ENCODE results near the gene ZNF860.
A peak's percentile ranks its signal among the peaks of the same experiment; 100 is the strongest.
"Not testable (repeated sequence)": the region's sequence is repeated elsewhere in the genome, so short reads cannot be mapped to it uniquely, and the experiment has no call there.

Gene ZNF860

DNA sequence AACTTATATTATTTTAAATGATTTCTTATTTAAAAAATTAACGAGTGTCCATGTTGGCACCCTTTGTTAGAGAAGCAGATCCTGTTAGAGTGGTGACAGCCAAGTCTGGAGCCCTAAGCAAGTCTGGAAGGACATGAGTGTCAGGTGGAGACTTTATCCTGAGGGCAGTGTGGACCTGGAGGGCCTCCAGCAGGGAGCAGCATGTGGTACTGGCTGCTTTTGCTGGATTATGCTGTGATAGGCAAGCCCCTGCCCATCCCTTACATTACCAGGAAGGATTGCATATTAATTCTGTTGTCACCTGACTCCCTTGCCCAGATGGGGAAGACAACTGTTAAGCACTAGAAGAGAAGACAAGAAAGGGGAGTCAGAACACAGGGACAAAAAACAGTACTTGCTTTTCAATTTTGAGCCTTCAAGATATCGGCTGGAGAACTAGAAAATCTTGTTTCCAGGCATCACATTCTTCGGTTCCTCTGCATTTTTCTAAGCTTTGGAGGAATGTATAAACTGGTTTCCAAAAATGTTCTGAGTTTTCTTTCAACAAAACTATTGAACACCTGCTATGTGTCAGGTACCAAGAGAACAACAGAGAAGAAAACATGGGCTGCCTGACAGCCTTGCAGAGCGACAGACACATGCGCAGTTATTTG, 22.7 kb downstream of the ZNF860 start:
- TF ChIP-seq POU2F2 (IDR thresholded peaks at IDR 0.05; ENCODE audit: low read depth, low read length) (no peak), SPI1 (IDR thresholded peaks at IDR 0.05; ENCODE audit: low read depth, low read length) (no peak), POLR2AphosphoS5 (IDR thresholded peaks at IDR 0.05; ENCODE audit: low read depth, low read length) (no peak)
- FAIRE-seq (no peak), DNase-seq (ENCODE audit: insufficient read length, low spot score) (no peak)

DNA sequence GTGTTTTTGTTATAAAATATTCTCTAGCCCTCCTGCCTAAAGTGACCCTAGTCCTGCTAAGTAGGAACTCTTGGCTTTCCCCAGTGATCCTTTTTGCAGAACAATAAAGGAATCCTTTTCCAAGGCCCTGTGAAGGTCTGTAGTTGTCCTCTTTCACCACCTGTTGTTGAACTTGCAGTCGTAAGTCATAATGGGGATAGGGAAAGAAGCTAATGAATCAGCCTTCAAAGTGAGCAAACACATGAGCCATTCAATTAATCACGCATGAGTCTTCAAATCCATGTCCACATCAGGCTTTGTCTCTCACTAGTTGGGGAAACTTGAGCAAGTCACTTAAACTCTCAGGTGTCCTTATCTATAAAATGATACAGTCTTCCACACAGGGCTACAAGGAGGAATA, 27.6 kb downstream of the ZNF860 start:
- DNase-seq (ENCODE audit: insufficient read length, low spot score) (no peak), FAIRE-seq (no peak)
- TF ChIP-seq TAF1 (IDR thresholded peaks at IDR 0.05; ENCODE audit: low read depth, low read length) (no peak), PAX5 (IDR thresholded peaks at IDR 0.05; ENCODE audit: insufficient read depth, low read length, severe bottlenecking) (no peak), POLR2AphosphoS5 (IDR thresholded peaks at IDR 0.05; ENCODE audit: low read depth, low read length) (no peak), SPI1 (IDR thresholded peaks at IDR 0.05; ENCODE audit: low read depth, low read length) (no peak), POU2F2 (IDR thresholded peaks at IDR 0.05; ENCODE audit: low read depth, low read length) (no peak), POLR2A (IDR thresholded peaks at IDR 0.05; ENCODE audit: low read depth, low read length) (no peak)

DNA sequence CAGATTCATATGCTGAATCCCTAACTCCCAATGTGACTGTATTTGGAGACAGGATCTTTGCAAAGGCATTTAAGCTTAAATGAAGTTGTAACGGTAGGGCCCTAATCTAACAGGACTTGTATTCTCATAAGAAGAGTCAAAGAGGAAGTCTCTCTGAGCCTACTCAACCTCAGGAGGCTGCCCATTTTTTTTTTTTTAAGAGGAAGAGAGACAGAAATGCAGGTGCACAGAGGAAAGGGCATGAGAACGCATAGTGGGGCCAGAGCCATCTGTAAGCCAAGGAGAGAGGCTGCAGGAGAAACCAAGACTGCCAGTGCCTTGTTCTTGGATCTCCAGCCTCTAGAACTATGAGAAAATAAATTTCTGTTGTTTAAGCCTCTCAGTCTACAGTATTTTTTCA, 28.4 kb downstream of the ZNF860 start:
- DNase-seq (ENCODE audit: insufficient read length, low spot score) (no peak), FAIRE-seq (no peak)
- TF ChIP-seq PAX5 (IDR thresholded peaks at IDR 0.05; ENCODE audit: insufficient read depth, low read length, severe bottlenecking): no peak
- peak; percentile 24; the same call in 1 of the 2 replicates for TF ChIP-seq SPI1 (IDR thresholded peaks at IDR 0.05; ENCODE audit: low read depth, low read length)

DNA sequence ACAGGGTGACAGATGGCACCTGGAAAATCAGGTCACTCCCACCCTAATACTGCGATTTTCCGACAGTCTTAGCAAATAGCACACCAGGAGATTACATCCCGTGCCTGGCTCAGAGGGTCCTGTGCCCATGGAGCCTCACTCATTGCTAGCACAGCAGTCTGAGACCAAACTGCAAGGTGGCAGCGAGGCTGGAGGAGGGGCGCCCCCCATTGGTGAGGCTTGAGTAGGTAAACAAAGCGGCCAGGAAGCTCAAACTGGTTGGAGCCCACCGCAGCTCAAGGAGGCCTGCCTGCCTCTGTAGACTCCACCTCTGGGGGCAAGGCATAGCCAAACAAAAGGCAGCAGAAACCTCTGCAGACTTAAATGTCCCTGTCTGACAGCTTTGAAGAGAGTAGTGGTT, 29.1 kb downstream of the ZNF860 start:
- FAIRE-seq; DNase-seq (ENCODE audit: insufficient read length, low spot score): not testable (repeated sequence)

DNA sequence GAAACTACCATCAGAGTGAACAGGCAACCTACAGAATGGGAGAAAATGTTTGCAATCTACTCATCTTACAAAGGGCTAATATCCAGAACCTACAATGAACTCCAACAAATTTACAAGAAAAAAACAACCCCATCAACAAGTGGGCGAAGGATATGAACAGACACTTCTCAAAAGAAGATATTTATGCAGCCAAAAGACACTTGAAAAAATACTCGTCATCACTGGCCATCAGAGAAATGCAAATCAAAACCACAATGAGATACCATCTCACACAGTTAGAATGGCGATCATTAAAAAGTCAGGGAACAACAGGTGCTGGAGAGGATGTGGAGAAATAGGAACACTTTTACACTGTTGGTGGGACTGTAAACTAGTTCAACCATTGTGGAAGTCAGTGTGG, 34.1 kb downstream of the ZNF860 start:
- DNase-seq (ENCODE audit: insufficient read length, low spot score); FAIRE-seq: not testable (repeated sequence)

DNA sequence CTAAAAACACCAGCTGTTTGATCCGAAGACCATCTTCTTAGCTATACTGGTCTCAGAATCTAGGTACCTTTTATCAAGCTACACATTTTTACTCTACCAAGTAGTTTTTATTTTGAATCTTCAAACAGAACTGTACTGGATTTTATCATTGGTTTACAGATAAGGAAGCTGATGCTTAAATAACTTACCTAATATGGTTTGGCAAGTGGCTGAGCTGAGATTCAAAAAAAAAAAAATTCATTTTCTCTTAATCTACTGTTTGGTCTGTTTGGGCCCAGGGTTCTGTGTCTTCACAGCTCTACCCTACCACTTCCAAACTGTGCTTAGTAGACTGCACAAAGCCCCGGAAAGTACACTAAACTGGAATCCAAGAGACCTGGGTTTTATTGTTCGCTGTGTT, 35.7 kb downstream of the ZNF860 start:
- DNase-seq (ENCODE audit: insufficient read length, low spot score) (no peak), FAIRE-seq (no peak)
- TF ChIP-seq PAX5 (IDR thresholded peaks at IDR 0.05; ENCODE audit: insufficient read depth, low read length, severe bottlenecking): no peak
- no peak for TF ChIP-seq SPI1 (IDR thresholded peaks at IDR 0.05; ENCODE audit: low read depth, low read length)
- no peak for TF ChIP-seq POLR2A (IDR thresholded peaks at IDR 0.05; ENCODE audit: low read depth, low read length)
- no peak for TF ChIP-seq TAF1 (IDR thresholded peaks at IDR 0.05; ENCODE audit: low read depth, low read length)
- no peak for TF ChIP-seq POU2F2 (IDR thresholded peaks at IDR 0.05; ENCODE audit: low read depth, low read length)
- TF ChIP-seq POLR2AphosphoS5 (IDR thresholded peaks at IDR 0.05; ENCODE audit: low read depth, low read length): no peak

DNA sequence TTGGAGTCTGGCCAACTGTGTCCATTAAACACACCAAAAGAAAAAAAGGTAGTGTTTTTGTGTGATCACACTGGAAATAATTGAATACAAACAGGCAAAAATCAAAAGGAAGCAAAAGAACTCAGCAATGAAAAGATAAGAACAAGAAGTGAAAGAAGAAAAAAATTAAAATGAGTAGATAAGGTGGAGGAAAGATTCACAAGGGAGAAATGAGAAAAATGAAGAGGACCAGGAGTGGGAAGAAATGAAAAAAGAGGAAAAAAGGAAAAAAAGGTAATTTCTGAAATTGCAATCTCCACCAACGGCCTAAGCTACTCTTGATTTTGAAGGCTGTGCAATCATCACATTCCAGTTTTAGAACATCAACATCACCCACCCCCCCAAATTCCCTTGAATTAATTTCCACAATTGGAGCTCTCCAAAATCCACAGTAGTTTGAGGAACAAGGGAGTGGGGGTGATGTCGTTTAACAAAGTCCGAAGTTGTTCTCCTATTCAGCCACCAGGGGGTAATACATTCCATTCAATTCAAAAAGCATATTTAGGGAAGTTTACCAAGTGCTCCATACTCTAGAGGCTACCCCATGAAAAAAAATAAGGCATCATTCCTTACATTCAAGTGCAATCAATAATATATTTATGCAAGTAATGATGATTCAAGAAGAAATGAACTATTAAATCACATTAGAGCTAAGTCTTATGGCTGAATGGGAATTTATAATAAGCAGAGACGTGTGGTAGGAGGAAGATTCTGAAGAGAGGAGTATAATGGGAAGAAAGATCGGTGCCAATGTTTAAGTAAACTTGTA, 37.4 kb downstream of the ZNF860 start:
- TF ChIP-seq POU2F2 (IDR thresholded peaks at IDR 0.05; ENCODE audit: low read depth, low read length) (no peak), POLR2AphosphoS5 (IDR thresholded peaks at IDR 0.05; ENCODE audit: low read depth, low read length) (no peak), SPI1 (IDR thresholded peaks at IDR 0.05; ENCODE audit: low read depth, low read length) (no peak), PAX5 (IDR thresholded peaks at IDR 0.05; ENCODE audit: insufficient read depth, low read length, severe bottlenecking) (no peak), POLR2A (IDR thresholded peaks at IDR 0.05; ENCODE audit: low read depth, low read length) (no peak), TAF1 (IDR thresholded peaks at IDR 0.05; ENCODE audit: low read depth, low read length) (no peak)
- peak; percentile 22 for DNase-seq (ENCODE audit: insufficient read length, low spot score)
- FAIRE-seq: peak; percentile 41

DNA sequence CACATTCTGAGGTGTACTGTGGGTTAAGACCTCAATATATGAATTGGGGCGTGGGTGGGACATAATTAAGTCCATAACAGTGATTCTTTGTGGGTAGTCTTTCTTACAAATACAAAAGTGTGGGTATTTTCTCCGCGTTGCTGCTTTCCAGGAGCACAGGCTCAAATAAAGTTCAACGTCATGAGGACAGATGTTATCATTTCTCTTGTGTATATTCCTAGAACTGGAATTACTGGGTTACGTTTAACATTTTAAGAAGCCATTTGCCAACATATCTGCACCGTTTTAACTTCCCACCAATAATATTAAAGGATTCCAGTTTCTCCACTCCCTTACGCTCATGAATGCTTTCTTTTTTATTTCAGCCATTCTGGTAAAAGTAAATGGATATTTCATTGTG, 39.6 kb downstream of the ZNF860 start:
- DNase-seq (ENCODE audit: insufficient read length, low spot score): no peak
- TF ChIP-seq SPI1 (IDR thresholded peaks at IDR 0.05; ENCODE audit: low read depth, low read length) (no peak), POU2F2 (IDR thresholded peaks at IDR 0.05; ENCODE audit: low read depth, low read length) (no peak), TAF1 (IDR thresholded peaks at IDR 0.05; ENCODE audit: low read depth, low read length) (no peak), PAX5 (IDR thresholded peaks at IDR 0.05; ENCODE audit: insufficient read depth, low read length, severe bottlenecking) (no peak), POLR2AphosphoS5 (IDR thresholded peaks at IDR 0.05; ENCODE audit: low read depth, low read length) (no peak), POLR2A (IDR thresholded peaks at IDR 0.05; ENCODE audit: low read depth, low read length) (no peak)
- no peak for FAIRE-seq

DNA sequence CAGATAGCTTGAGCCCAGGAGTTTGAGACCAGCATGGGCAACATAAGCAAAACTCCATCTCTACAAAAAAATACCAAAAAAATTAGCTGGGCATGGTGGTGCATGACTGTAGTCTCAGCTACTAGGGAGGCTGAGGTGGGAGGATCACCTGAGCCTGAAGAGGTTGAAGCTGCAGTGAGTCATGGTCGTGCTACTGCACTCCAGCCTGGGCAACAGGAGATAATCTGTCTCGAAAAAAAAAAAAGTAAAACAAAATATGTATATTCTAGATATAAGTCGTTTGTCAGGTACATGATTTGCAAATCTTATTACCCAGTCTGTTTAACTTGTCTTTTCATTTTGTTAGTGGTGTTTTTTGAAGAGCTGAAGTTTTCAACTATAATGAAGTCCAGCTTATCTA, 40.2 kb downstream of the ZNF860 start:
- FAIRE-seq: no peak
- DNase-seq (ENCODE audit: insufficient read length, low spot score): no peak
- TF ChIP-seq PAX5 (IDR thresholded peaks at IDR 0.05; ENCODE audit: insufficient read depth, low read length, severe bottlenecking) (no peak), POLR2AphosphoS5 (IDR thresholded peaks at IDR 0.05; ENCODE audit: low read depth, low read length) (no peak), SPI1 (IDR thresholded peaks at IDR 0.05; ENCODE audit: low read depth, low read length) (no peak), POU2F2 (IDR thresholded peaks at IDR 0.05; ENCODE audit: low read depth, low read length) (no peak), TAF1 (IDR thresholded peaks at IDR 0.05; ENCODE audit: low read depth, low read length) (no peak), POLR2A (IDR thresholded peaks at IDR 0.05; ENCODE audit: low read depth, low read length) (no peak)

DNA sequence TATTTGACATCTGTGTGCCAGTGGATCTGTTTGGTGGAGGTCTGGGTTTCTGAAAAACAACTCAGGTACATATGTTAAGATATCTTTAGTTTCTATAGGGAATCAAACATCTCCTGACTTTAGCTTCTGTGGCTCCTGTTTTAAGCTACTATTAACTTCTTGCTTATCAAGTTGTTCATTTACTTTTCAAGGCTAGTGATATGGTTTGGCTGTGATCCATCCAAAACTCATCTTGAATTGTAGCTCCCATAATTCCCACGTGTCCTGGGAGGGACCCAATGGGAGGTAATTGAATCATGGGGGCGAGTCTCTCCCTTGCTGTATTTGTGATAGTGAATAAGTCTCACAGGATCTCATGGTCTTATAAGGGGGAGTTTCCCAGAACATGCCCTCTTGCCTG, 41.4 kb downstream of the ZNF860 start:
- no peak for TF ChIP-seq POLR2AphosphoS5 (IDR thresholded peaks at IDR 0.05; ENCODE audit: low read depth, low read length)
- no peak for TF ChIP-seq POU2F2 (IDR thresholded peaks at IDR 0.05; ENCODE audit: low read depth, low read length)
- no peak for TF ChIP-seq POLR2A (IDR thresholded peaks at IDR 0.05; ENCODE audit: low read depth, low read length)
- no peak for TF ChIP-seq SPI1 (IDR thresholded peaks at IDR 0.05; ENCODE audit: low read depth, low read length)
- no peak for TF ChIP-seq PAX5 (IDR thresholded peaks at IDR 0.05; ENCODE audit: insufficient read depth, low read length, severe bottlenecking)
- TF ChIP-seq TAF1 (IDR thresholded peaks at IDR 0.05; ENCODE audit: low read depth, low read length): no peak
- FAIRE-seq: no peak
- no peak for DNase-seq (ENCODE audit: insufficient read length, low spot score)

Data from GM12891 (cell line).